CD8-positive, alpha-beta memory T cell (primary cell): ENCODE measurements around the gene DENND4C. TPM values are rescaled to one million over a fixed set of nuclear protein-coding genes. Genes with fewer than 3 reads are reported as not detected.

Experiments used
- CTCF ChIA-PET: fragments of 350-600 bp; sonication (Branson Sonifier 250); formaldehyde crosslinking; loops from one replicate; lab custom pipeline; 2021; ENCODE audit warnings: antibody characterized with exemption; lab: Charles Lee
- POLR2A ChIA-PET: fragments of 350-600 bp; sonication (Branson Sonifier 250); formaldehyde crosslinking; loops from one replicate; lab custom pipeline; 2021; ENCODE audit warnings: antibody characterized with exemption; lab: Charles Lee
- DNase-seq, 5 donors: peaks; one replicate each; pipeline versions ENCODE4 v3.0.0 to v3.0.0-alpha.2; 2020 to 2022; ENCODE audit warnings: mixed read lengths in 1 of 5
- H3K27ac ChIP-seq: one replicate; pipeline ENCODE4 v1.7.0; 2013; ENCODE audit warnings: low read depth, mild to moderate bottlenecking, low read length, moderate library complexity
- H3K27me3 ChIP-seq: 2 replicates; pipeline ENCODE4 v1.7.0; 2013; ENCODE audit warnings: low read length, mild to moderate bottlenecking; ENCODE audit not compliant: insufficient read depth, poor library complexity, severe bottlenecking
- H3K36me3 ChIP-seq: 2 replicates; pipeline ENCODE4 v1.7.0; 2013; ENCODE audit warnings: mild to moderate bottlenecking, low read length, moderate library complexity; ENCODE audit not compliant: insufficient read depth
- H3K4me1 ChIP-seq: 2 replicates; pipeline ENCODE4 v1.7.0; 2013; ENCODE audit warnings: mild to moderate bottlenecking, low read length, moderate library complexity; ENCODE audit not compliant: insufficient read depth
- H3K4me3 ChIP-seq: 2 replicates; pipeline ENCODE4 v1.7.0; 2013; ENCODE audit warnings: mild to moderate bottlenecking, low read length
- H3K9me3 ChIP-seq: 2 replicates; pipeline ENCODE4 v1.7.0; 2013; ENCODE audit warnings: mild to moderate bottlenecking, low read length
- H3K27ac Mint-ChIP-seq, 8 donors: one replicate each; pipeline ENCODE4 v1.8.0; 2020 to 2021; ENCODE audit warnings: mixed read lengths in 8 of 8, mild to moderate bottlenecking in 6 of 8, inconsistent platforms in 3 of 8, moderate library complexity in 3 of 8
- H3K27me3 Mint-ChIP-seq, 2 donors: one replicate each; pipeline ENCODE4 v1.8.0; 2020 to 2021; ENCODE audit warnings: mixed read lengths in 2 of 2, mild to moderate bottlenecking in 1 of 2, moderate library complexity in 1 of 2
- H3K36me3 Mint-ChIP-seq, 3 donors: one replicate each; pipeline ENCODE4 v1.8.0; 2020 to 2021; ENCODE audit warnings: mixed read lengths in 3 of 3, inconsistent platforms in 1 of 3, mild to moderate bottlenecking in 1 of 3
- H3K4me1 Mint-ChIP-seq, 3 donors: one replicate each; pipeline ENCODE4 v1.8.0; 2020 to 2021; ENCODE audit warnings: mixed read lengths in 3 of 3, inconsistent platforms in 1 of 3, mild to moderate bottlenecking in 1 of 3
- H3K4me3 Mint-ChIP-seq, 7 donors: one replicate each; pipeline ENCODE4 v1.8.0; 2020 to 2021; ENCODE audit warnings: mixed read lengths in 7 of 7, mild to moderate bottlenecking in 6 of 7, moderate library complexity in 4 of 7, inconsistent platforms in 2 of 7
- H3K9me3 Mint-ChIP-seq, 5 donors: one replicate each; pipeline ENCODE4 v1.8.0; 2020 to 2022; ENCODE audit warnings: mixed read lengths in 5 of 5, mild to moderate bottlenecking in 3 of 5, moderate library complexity in 2 of 5, inconsistent platforms in 1 of 5
- polyA plus RNA-seq: library from polyadenylated mRNA; unstranded; fragments of 300-500 nt; fragmentation: Illumina TruSeq; gene quantifications from one replicate; pipeline ENCODE4 v1.2.3, GENCODE V29; 2021
- total RNA-seq, 2 experiments: library from RNA; stranded (reverse); gene quantifications; one replicate each; pipeline ENCODE4 v1.2.3, GENCODE V29; 2021

The DENND4C gene
- total and polyA plus RNA-seq, 3 experiments from 2014 or later = 19.8 to 46.6 (median 20.0) TPM

DNA sequence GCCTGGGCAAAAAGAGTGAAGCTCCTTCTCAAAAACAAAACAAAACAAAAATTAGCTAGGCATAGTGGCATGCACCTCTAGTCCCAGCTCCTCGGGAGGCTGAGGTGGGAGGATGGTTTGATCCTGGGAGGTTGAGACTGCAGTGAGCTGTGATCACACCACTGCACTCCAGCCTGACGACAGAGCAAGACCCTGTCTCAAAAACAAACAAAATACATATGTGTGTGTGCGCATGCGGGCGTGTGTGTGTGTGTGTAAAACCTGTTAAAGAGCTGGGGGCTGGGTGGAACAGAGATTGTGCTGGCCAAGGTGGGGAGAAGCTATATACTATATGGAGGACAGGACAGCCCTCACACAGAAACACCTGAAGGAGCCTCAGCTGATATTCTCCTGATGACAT, 27.4 kb upstream of the DENND4C start:
- Mint-ChIP-seq H3K36me3 (no peaks in the 10 kb centered on the region), H3K27me3 (no peaks in the 10 kb centered on the region), H3K9me3 (no peaks in the 10 kb centered on the region), H3K4me1 (no peaks in the 10 kb centered on the region), H3K27ac (no peak overlapping the region), H3K4me3 (no peak overlapping the region)
- no peaks in the 10 kb centered on the region for H3K36me3 ChIP-seq
- no peak for DNase-seq
- no peaks in the 10 kb centered on the region for H3K27me3 ChIP-seq
- POLR2A ChIA-PET = no interaction called here
- no peaks in the 10 kb centered on the region for H3K9me3 ChIP-seq
- CTCF ChIA-PET = interaction anchor here (0.7 to 1.4 kb wide), 2 partner anchors 52 to 262 kb away, joined by 3 to 4 read pairs; no protein-coding TSS in a partner anchor
- H3K27ac ChIP-seq = no peak overlapping the region
- H3K4me1 ChIP-seq = no peaks in the 10 kb centered on the region
- no peak overlapping the region for H3K4me3 ChIP-seq

DNA sequence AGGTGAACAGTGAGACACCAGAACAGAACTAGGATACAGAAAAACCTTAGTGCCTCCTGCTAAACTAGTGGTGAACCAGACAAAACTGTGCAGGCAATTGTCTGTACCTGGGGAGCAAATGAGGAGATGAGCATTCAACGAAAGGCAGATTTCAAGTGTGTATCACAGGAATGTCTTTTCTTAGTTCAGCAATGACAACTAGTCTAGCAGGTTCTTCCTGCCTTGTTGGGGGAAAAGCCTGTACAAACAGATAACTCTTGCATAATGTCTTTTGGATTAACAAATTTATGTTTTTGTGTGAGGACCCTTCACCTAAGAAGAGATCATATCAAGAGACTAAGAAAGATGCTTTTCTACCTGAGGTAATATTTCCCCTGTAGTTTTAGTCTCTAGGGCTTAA, 21.8 kb upstream of the DENND4C start:
- no peak overlapping the region for H3K27ac ChIP-seq
- H3K4me3 ChIP-seq = no peak overlapping the region
- CTCF ChIA-PET = no interaction called here
- Mint-ChIP-seq H3K4me3 (no peak overlapping the region), H3K27me3 (no peaks in the 10 kb centered on the region), H3K27ac (peak overlapping the region in 1 of 8 donors; percentile 64), H3K36me3 (no peaks in the 10 kb centered on the region), H3K9me3 (no peaks in the 10 kb centered on the region), H3K4me1 (no peaks in the 10 kb centered on the region)
- POLR2A ChIA-PET = no interaction called here
- H3K36me3 ChIP-seq = no peaks in the 10 kb centered on the region
- H3K4me1 ChIP-seq = no peaks in the 10 kb centered on the region
- no peak for DNase-seq
- no peaks in the 10 kb centered on the region for H3K9me3 ChIP-seq
- H3K27me3 ChIP-seq = no peaks in the 10 kb centered on the region

DNA sequence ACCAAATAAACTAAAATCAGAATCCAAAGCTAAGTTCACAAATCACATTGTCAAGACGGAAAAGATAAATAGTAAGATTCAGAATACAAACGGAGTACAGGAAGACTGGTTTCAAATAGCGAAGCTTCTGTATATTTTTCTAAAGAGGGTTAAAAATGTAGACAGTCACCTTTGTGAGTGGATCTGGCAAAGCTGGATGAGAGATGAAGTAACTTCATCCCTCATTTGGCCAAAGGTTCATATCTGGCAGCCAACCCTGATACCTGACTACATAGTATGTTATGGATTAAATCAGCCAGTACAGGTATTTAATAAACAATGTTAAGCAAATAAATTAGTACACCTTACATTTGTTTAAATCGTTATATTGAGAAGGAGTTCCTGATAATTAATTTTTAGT, 21.3 kb upstream of the DENND4C start:
- ChIA-PET POLR2A (no interaction called here), CTCF (no interaction called here)
- Histone ChIP-seq H3K4me3 (no peak overlapping the region), H3K9me3 (no peaks in the 10 kb centered on the region), H3K4me1 (no peaks in the 10 kb centered on the region), H3K27ac (no peak overlapping the region), H3K27me3 (no peaks in the 10 kb centered on the region), H3K36me3 (no peaks in the 10 kb centered on the region)
- H3K27ac Mint-ChIP-seq = no peak overlapping the region
- no peaks in the 10 kb centered on the region for H3K27me3 Mint-ChIP-seq
- H3K36me3 Mint-ChIP-seq = no peaks in the 10 kb centered on the region
- no peaks in the 10 kb centered on the region for H3K9me3 Mint-ChIP-seq
- no peak overlapping the region for H3K4me3 Mint-ChIP-seq
- no peak for DNase-seq
- H3K4me1 Mint-ChIP-seq = no peaks in the 10 kb centered on the region

DNA sequence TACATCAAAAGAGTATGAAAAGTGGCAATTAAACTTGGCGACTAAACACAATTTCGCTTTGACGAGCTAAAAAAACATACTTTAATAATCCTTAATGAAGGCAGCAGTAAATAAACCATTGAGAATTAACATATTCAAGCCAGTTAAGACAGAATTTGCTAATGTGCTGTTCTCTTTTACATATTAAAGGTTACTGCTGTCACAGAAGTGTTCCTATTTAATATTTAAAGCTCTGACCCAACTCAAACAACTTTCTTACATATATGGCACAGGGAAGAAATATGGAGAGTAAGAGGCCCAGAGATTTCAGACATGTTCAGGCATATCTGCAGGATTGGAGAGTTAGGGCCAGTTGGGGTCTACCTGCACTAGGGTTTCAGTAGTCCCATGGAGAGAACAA, 16.7 kb upstream of the DENND4C start:
- no peaks in the 10 kb centered on the region for H3K27me3 Mint-ChIP-seq
- H3K27ac Mint-ChIP-seq = no peak overlapping the region
- Histone ChIP-seq H3K27ac (no peak overlapping the region), H3K4me3 (no peak overlapping the region), H3K27me3 (no peaks in the 10 kb centered on the region), H3K9me3 (no peaks in the 10 kb centered on the region), H3K36me3 (no peaks in the 10 kb centered on the region), H3K4me1 (no peaks in the 10 kb centered on the region)
- no peaks in the 10 kb centered on the region for H3K9me3 Mint-ChIP-seq
- no peaks in the 10 kb centered on the region for H3K36me3 Mint-ChIP-seq
- no peak overlapping the region for H3K4me3 Mint-ChIP-seq
- ChIA-PET CTCF (interaction anchor here (0.6 kb wide), 1 partner anchor 1727 kb away, joined by 3 read pairs; no protein-coding TSS in a partner anchor), POLR2A (no interaction called here)
- no peaks in the 10 kb centered on the region for H3K4me1 Mint-ChIP-seq
- DNase-seq = no peak

DNA sequence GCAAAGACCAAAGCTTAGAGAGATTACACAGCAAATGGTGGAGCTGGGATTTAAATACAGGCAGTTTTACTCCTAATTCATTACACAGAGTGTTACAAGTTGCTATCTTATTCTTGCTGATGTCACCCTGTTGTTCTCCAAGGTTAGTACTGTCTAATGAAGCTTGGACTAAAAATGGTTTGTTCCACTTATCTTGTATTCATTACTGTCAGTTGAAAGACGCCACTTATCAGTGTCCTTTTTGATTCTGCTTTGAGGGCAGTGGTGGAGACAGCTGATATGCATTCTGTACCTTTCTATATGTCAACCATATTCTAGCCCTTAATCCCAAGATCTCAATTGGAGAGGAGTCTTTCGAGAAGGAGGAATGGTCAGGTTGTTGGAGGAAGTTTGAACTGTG, 14.0 kb upstream of the DENND4C start:
- H3K9me3 Mint-ChIP-seq = no peaks in the 10 kb centered on the region
- H3K4me1 ChIP-seq = no peaks in the 10 kb centered on the region
- ChIA-PET POLR2A (no interaction called here), CTCF (no interaction called here)
- H3K27ac ChIP-seq = no peak overlapping the region
- H3K4me1 Mint-ChIP-seq = no peaks in the 10 kb centered on the region
- H3K27me3 ChIP-seq = no peaks in the 10 kb centered on the region
- no peak overlapping the region for H3K27ac Mint-ChIP-seq
- H3K36me3 ChIP-seq = no peaks in the 10 kb centered on the region
- no peaks in the 10 kb centered on the region for H3K27me3 Mint-ChIP-seq
- no peaks in the 10 kb centered on the region for H3K9me3 ChIP-seq
- no peak overlapping the region for H3K4me3 ChIP-seq
- peak overlapping the region in 1 of 7 donors; percentile 42 for H3K4me3 Mint-ChIP-seq
- DNase-seq = no peak
- no peaks in the 10 kb centered on the region for H3K36me3 Mint-ChIP-seq

DNA sequence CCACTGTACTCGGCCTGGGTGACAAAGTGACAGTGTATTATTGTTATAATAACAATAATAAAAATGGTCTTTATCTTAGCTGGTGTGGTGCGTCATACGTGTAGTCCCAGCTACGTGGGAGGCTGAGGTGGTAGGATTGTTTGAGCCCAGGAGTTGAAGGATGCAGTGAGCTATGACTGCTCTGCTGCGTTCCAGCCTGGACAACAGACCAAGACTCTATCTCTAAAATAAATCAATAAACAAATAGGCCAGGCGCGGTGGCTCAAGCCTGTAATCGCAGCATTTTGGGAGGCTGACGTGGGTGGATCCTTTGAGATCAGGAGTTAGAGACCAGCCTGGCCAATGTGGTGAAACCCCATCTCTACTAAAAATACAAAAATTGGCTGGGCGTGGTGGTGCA, 9.2 kb upstream of the DENND4C start:
- Mint-ChIP-seq H3K27ac (no peak overlapping the region), H3K4me3 (no peak overlapping the region), H3K36me3 (no peaks in the 10 kb centered on the region), H3K9me3 (no peaks in the 10 kb centered on the region), H3K4me1 (no peaks in the 10 kb centered on the region), H3K27me3 (no peaks in the 10 kb centered on the region)
- POLR2A ChIA-PET = interaction anchor here (0.6 kb wide), 1 partner anchor 19 kb away, joined by 3 read pairs; no protein-coding TSS in a partner anchor
- no peak for DNase-seq
- no peak overlapping the region for H3K27ac ChIP-seq
- no peak overlapping the region for H3K4me3 ChIP-seq
- no peaks in the 10 kb centered on the region for H3K9me3 ChIP-seq
- H3K4me1 ChIP-seq = no peaks in the 10 kb centered on the region
- no peaks in the 10 kb centered on the region for H3K36me3 ChIP-seq
- CTCF ChIA-PET = no interaction called here
- H3K27me3 ChIP-seq = no peaks in the 10 kb centered on the region

DNA sequence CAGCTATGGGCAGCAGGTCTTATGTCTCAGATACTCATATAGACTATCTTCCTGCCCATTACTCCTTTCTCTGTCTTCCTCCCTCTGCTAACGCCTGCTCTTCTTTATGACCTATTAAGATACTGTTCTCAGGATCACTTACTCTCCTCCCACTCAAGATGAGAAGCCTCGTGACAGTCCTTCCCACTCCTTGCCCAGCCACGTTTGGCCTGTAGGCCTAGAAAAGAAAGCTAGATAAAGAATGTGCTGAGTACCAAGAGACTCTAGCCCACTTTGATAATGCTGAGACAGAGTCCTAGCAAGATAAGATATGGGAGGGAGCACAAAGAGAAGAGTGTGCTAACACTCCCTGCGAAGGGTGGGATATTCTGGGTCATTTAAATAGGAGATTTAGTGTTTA, 6.8 kb upstream of the DENND4C start:
- no peaks in the 10 kb centered on the region for H3K36me3 ChIP-seq
- ChIA-PET POLR2A (interaction anchor here (0.6 kb wide), 1 partner anchor 73 kb away, joined by 3 read pairs; no protein-coding TSS in a partner anchor), CTCF (interaction anchor here (0.7 to 2.1 kb wide), 2 partner anchors 40 to 80 kb away, joined by 3 to 5 read pairs; no protein-coding TSS in a partner anchor)
- no peaks in the 10 kb centered on the region for H3K27me3 ChIP-seq
- Mint-ChIP-seq H3K27me3 (no peaks in the 10 kb centered on the region), H3K27ac (no peak overlapping the region), H3K4me1 (no peaks in the 10 kb centered on the region), H3K4me3 (no peak overlapping the region), H3K9me3 (no peaks in the 10 kb centered on the region), H3K36me3 (no peaks in the 10 kb centered on the region)
- no peak overlapping the region for H3K27ac ChIP-seq
- no peaks in the 10 kb centered on the region for H3K9me3 ChIP-seq
- H3K4me1 ChIP-seq = no peaks in the 10 kb centered on the region
- H3K4me3 ChIP-seq = no peak overlapping the region
- no peak for DNase-seq

DNA sequence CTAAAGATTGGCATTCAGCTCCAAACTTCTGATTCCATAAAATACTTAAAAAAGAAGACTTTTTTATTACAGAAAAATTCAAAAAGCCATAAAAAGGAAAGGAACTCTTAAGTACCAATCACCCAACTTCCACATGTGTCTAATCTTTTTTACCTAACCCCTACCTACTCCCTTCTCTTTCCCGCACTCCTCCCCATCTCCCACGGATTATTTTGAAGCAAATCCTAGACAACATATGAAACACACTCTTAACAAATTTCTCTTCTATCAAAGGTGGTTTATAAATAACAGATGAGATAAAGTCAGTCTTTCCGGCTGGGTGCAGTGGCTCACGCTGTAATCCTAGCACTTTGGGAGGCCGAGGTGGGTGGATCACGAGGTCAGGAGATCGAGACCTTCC, 5.9 kb upstream of the DENND4C start:
- Histone ChIP-seq H3K36me3 (no peaks in the 10 kb centered on the region), H3K4me1 (no peaks in the 10 kb centered on the region), H3K9me3 (no peaks in the 10 kb centered on the region), H3K27me3 (no peaks in the 10 kb centered on the region), H3K27ac (no peak overlapping the region), H3K4me3 (no peak overlapping the region)
- H3K4me1 Mint-ChIP-seq = peaks cover 2 to 5% (median 5%) of the 10 kb centered on the region in 3 donors
- no peaks in the 10 kb centered on the region for H3K9me3 Mint-ChIP-seq
- H3K36me3 Mint-ChIP-seq = no peaks in the 10 kb centered on the region
- no peaks in the 10 kb centered on the region for H3K27me3 Mint-ChIP-seq
- ChIA-PET CTCF (interaction anchor here (2.1 kb wide), 1 partner anchor 41 kb away, joined by 5 read pairs; no protein-coding TSS in a partner anchor), POLR2A (no interaction called here)
- peak overlapping the region in 3 of 8 donors; percentile 0 to 61 (median 37) for H3K27ac Mint-ChIP-seq
- no peak overlapping the region for H3K4me3 Mint-ChIP-seq
- DNase-seq = no peak
